Activated CD4-positive, CD25-positive, alpha-beta regulatory T cell treated with anti-CD3 and anti-CD28 coated beads, Interleukin-2, amount 50 U/mL, for 72 hours (primary cell): ENCODE measurements around the gene KMT2C.
"Not testable (repeated sequence)": the region's sequence is repeated elsewhere in the genome, so short reads cannot be mapped to it uniquely, and the experiment has no call there.

Experiments
- DNase-seq: peaks from one replicate; pipeline ENCODE4 v3.0.0; 2021

Gene KMT2C

GRCh38 chr7:152353281-152353680 lies 82.5 kb downstream of the KMT2C start:
- not testable (repeated sequence) for DNase-seq

DNA sequence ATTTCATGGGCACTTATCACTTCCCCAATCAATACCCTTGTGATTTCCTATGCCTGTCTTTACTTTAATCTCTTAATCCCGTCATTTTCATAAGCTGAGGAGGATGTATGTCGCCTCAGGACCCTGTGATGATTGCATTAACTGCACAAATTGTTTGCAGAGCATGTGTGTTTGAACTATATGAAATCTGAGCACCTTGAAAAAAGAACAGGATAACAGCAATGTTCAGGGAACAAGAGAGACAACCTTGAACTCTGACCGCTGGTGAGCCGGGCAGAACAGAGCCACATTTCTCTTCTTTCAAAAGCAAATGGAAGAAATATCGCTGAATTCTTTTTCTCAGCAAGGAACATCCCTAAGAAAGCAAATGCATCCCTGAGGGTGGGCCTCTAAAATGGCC lies 84.1 kb downstream of the KMT2C start:
- DNase-seq = not testable (repeated sequence)

- DNase-seq = no peak
These were observed 84.6 kb downstream of the KMT2C start for GRCh38 chr7:152351168-152351567.

DNA sequence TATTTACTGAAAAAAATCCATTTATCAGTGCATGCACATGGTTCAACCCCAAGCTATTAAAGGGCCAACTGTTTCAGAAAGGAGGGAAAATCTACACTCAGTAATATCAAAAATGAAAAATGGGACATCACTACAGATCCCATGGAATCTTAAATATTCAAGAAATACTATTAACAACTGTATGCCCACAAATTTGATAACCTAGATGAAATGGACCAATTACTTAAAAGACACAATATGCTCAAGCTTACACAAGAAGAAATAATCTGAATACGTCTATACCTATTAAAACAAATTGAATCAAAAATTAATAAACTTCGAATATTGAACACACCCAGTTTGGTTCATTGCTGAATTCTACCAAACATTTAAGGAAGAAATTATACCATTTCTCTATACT lies 87.9 kb downstream of the KMT2C start:
- DNase-seq = no peak

DNA sequence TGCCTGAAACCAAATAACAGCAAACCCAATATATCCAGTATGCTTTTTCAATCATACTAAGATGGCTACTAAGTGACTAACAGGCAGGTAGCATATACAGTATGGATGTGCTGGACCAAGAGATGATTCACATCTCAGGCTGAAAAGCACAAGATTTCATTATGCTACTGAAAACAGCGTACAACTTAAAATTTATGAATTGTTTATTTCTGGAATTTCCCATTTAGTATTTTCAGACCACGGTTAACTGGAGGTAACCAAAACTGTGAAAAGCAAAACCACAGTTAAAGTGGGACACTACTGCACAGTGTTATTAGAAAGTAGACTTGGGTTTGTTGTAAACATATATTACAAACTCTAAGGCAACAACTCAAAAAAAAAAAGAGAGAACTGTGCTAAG lies 91.5 kb downstream of the KMT2C start:
- no peak for DNase-seq

- no peak for DNase-seq
These were observed 93.0 kb downstream of the KMT2C start for GRCh38 chr7:152342796-152343195.

DNA sequence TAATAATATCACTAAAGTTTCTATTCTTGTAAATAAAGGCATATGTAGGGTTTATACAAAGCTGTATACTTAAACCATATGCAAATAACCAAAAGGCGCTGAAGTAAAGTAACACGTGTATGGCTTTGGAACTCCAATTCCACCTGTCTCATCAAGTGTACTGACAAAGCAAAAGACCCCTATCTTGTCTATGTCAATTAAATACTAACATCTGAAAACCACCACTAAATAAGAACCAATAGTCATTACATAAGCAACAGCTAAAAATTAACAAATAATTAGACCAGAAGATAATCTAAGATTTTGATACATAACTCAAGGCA lies 93.9 kb downstream of the KMT2C start:
- no peak for DNase-seq

DNA sequence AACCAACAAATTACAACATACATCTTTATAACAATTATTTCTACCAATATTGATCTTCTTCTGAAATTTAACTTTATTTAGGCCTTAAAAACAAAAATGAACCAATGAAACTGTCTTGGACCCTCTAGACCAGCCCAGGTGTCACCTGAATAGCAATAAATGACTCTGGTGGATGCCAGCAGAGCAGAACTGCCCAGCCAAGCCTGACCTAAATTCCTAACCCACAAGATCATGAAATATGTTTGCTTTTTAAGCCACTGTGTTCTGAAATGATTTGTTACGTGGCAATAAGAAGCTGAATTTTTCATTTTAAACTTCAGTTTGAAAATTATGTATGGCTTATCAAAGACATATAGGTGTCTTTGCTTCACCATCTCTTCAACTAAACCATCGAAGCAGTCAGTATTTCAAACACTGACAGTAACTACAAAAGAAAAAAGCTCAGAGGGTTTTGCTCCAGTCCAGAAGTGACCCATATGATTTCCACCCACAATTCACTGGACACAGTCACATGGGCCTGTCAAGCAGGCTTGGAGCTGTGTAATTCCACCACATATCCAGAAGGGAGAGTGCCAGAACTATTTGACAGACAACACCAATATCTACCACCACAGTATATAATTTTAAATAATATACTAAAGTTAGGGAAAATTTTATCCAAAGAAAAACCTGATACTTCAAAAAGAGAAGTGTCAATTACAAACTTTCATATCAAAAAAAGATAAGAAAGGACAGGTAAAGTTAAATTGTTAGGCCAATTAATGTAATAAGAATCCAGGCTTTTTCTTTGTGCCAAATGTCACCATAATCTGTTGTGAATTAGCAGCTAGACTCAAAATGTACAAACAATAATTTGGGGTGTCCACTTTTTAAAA lies 94.5 kb downstream of the KMT2C start:
- no peak for DNase-seq

DNA sequence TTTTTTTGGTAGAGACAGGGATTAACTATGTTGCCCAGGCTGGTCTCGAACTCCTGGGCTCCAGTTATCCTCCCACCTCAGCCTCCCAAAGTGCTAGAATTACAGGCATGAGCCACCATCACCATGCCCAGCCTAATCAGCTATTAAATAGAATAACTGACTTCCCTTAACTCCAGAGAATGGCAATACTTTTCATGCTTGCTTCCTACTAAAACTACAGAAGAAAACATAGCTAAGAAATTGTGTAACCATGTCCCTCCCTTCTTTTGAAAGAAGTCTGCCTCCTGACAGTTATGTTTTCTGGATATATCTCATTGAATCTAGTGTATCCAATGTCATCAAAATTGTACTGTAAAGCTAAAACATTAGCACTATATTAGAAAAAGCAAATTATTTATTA lies 95.6 kb downstream of the KMT2C start:
- no peak for DNase-seq

- no peak for DNase-seq
These were observed 97.2 kb downstream of the KMT2C start for GRCh38 chr7:152338561-152338960.

- no peak for DNase-seq
These were observed 98.9 kb downstream of the KMT2C start for GRCh38 chr7:152336754-152337368.

DNA sequence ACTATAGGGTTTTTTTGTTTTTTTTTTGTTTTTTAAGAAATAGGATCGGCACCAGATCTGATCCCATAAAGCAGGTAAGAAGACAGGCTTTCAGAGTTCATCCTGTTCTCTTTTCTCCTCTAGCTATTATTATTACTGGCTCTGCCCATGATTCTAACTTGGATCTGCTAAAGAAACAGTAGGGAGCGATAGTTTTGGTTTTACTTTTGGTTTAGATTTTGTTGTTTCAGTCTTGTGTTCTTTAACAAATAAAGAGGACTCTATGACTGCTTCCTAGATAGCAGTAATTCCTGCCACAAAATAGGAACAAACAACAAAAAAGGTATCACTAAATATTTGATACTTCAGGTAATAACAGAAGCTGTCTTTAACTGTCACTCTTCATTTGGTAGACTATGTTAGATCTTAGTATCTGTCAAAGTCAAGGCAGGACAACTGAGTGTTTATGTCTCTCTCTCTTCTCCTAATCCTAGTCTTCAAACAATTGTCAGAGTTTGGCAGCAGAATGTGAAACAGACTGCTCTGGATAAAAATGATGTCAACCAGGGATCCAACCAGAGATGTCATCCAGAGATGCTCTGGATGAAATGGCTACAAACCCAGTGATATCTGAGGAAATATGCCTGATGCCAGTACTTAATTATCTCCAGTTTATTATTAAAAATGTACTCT lies 99.8 kb downstream of the KMT2C start:
- no peak for DNase-seq

GRCh38 chr7:152333134-152333533 lies 102.7 kb downstream of the KMT2C start:
- DNase-seq = no peak

GRCh38 chr7:152330827-152331226 lies 105.0 kb downstream of the KMT2C start:
- no peak for DNase-seq

DNA sequence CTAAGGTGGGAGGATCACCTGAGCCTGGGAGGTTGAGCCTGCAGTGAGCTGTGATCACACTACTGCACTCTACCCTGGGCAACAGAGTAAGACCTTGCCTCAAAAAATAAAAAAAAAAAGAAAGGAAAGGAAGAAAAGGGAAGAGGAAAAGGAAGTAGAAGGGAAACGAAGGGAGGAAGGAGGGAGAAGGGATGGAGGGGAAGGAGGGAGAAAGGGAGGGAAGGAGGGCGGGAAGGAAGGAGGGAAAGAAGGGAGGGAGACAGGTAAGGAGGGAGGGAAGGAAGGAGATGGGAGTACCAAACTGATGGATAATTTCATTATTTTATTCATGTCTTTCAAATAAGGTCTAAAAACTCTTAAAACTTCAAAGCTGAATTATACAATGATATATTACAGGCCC lies 106.3 kb downstream of the KMT2C start:
- no peak for DNase-seq

DNA sequence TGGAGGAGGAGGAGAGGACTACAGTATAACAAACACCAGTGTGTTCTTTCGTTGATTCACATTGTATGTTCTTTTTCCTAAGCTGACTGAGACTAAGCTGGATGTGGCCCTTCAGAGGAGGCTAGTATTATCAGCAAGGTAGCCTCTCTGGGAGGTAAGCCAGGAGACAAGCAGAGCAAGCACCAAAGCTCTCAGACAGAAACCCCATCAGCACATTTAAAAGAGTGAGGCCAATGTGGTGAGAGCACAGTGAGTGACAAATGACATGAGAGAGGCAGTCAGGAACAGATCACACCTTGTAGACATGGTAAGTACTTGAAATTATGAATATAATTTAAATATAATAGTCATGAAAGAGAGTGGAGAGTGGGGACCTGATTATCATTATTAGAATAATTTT lies 107.6 kb downstream of the KMT2C start:
- no peak for DNase-seq

DNA sequence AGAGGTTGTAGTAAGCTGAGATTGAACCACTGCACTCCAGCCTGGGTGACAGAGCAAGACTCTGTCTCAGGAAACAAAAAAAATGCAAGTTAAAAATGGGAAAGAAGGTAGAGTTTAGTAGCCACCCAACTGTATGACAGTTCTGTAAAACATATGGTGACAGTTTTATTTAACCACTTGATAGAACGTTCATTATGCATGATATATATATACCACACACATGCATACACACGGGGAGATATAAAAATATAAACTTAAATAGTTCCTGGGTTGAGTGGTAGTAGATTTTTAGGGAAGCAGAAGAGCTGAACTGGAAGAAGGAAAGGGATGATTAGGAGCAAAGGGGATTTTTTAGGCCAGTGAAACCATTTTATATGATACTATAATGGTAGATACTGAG lies 120.0 kb downstream of the KMT2C start:
- DNase-seq = no peak

DNA sequence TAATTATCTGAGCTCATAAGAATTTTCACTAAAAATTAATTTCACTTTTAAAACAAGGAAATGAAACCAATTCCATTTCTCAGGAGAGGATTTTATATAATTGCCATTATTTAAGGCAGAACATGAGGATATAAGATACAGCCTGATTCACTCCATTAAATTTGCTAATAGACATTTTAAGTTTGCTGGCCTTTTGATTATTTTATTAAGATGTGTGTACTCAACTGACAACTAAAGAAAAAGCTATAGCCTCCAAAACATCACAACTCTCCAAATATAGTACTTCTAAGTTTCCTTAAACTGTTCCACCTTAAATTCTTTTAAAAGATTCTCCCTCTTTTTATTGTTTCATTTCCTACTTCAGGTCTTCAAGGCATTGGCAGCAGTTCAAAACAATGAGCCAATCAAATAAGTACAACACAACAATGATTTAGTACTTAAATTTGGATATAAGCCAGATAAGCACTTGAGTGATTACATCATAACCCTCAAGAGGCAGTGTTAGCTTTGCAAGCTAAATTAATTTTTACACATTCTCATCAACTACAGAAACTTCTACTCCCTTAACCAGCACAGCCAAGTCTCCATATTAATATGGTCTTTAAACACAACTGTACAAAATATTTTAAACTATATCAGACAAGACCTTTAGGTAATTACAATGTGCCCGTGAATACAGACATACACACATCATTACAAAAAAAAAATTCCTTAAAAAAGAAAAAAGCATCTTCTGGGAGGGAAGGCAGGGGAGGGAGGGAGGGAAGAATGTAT lies 121.8 kb downstream of the KMT2C start:
- no peak for DNase-seq

DNA sequence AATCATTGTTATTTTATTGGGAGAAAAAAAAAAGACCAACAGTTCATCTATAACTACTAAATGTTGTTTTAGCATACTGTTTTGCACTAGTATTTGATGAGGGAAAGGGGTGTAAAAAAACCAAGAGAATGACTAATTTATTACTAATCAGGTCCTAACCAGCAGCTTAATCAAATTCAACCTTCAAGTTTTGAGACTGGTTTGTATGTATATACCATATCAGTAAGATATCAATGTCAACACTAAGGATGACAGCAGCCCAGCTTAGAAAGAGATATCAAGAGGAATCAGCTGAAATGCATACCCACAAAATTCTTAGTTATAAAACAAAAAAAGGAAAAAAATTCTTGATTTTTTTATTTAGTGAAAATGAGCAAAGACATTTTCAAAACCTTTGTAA lies 122.6 kb downstream of the KMT2C start:
- no peak for DNase-seq

DNA sequence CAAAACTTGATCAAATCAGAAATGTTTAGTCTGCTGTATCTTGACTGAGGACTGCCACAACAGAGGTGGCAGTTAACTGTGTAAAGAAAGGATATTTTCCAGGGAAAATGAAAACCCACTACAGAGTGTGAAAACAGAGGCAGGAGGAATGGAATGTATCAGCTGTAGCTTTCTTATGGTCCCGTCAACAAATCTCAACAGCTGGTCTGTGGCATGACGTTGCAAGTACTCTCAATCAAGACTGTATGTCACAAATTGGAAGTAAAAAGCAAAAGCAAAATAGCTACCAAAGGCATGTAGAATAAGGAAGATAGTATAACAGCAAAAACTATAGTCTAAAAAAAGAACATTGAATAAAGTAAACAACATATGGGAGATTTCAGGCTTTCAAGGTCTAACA lies 123.5 kb downstream of the KMT2C start:
- DNase-seq = no peak

- no peak for DNase-seq
These were observed 127.9 kb downstream of the KMT2C start for GRCh38 chr7:152307902-152308301.

- not testable (repeated sequence) for DNase-seq
These were observed 136.2 kb downstream of the KMT2C start for GRCh38 chr7:152299542-152300143.

GRCh38 chr7:152292897-152293296 lies 142.9 kb downstream of the KMT2C start:
- no peak for DNase-seq
